Osteoblast (primary cell): ENCODE measurements around the gene ADARB1. TPM values are rescaled to one million over a fixed set of nuclear protein-coding genes. Genes with fewer than 3 reads are reported as not detected.

Experiments used
- DNase-seq: peaks from one replicate; pipeline ENCODE4 v3.0.0; 2011; ENCODE audit warnings: low spot score, mixed read lengths; ENCODE audit not compliant: insufficient read length; ENCODE audit errors: missing footprints
- H2AFZ ChIP-seq: 2 replicates; pipeline ENCODE4 v1.6.0; 2011; ENCODE audit warnings: mild to moderate bottlenecking, low read length
- H3K27ac ChIP-seq: 2 replicates; pipeline ENCODE4 v1.5.1; 2011; ENCODE audit warnings: mild to moderate bottlenecking, low read depth, low read length, moderate library complexity
- H3K27me3 ChIP-seq: 2 replicates; pipeline ENCODE4 v1.6.0; 2012; ENCODE audit warnings: mild to moderate bottlenecking, control low read depth, inconsistent platforms, low read length, moderate library complexity; ENCODE audit not compliant: insufficient read depth
- H3K36me3 ChIP-seq: 2 replicates; pipeline ENCODE4 v1.5.1; 2011; ENCODE audit warnings: mild to moderate bottlenecking, low read length, control low read depth, moderate library complexity; ENCODE audit not compliant: insufficient read depth
- H3K4me1 ChIP-seq: 2 replicates; pipeline ENCODE4 v1.5.1; 2011; ENCODE audit warnings: mild to moderate bottlenecking, low read length, control low read depth, moderate library complexity; ENCODE audit not compliant: insufficient read depth
- H3K4me2 ChIP-seq: 2 replicates; pipeline ENCODE4 v1.6.0; 2011; ENCODE audit warnings: mild to moderate bottlenecking, low read length; ENCODE audit not compliant: insufficient read depth
- H3K4me3 ChIP-seq: fragments of 200-600 bp; sonication (generic); 3 replicates; pipeline ENCODE4 v1.5.1; 2012; ENCODE audit warnings: mild to moderate bottlenecking, low read length, inconsistent platforms; ENCODE audit not compliant: insufficient read depth
- H3K79me2 ChIP-seq: 2 replicates; pipeline ENCODE4 v1.6.0; 2012; ENCODE audit warnings: mild to moderate bottlenecking, low read length, control low read depth, inconsistent platforms; ENCODE audit not compliant: insufficient read depth
- H3K9me3 ChIP-seq: 2 replicates; pipeline ENCODE4 v1.5.1; 2011; ENCODE audit warnings: low read depth, low read length, control low read depth
- H4K20me1 ChIP-seq: 2 replicates; pipeline ENCODE4 v1.6.0; 2012; ENCODE audit warnings: mild to moderate bottlenecking, low read length, control low read depth; ENCODE audit not compliant: insufficient read depth
- total RNA-seq: library from RNA; depleted of rRNA; stranded (reverse); fragments of >200 nt; gene quantifications from 2 replicates; pipeline ENCODE4 v1.2.3, GENCODE V29; 2012
- TF ChIP-seq, protein P1 (sequence below): IDR thresholded peaks from 2 replicates; pipeline ENCODE4 v1.5.1; 2011; ENCODE audit warnings: mild to moderate bottlenecking, low read depth, low read length, moderate library complexity; ENCODE audit errors: extremely low read depth

Gene ADARB1
- total RNA-seq, 1 donor = 19.5 TPM

DNA sequence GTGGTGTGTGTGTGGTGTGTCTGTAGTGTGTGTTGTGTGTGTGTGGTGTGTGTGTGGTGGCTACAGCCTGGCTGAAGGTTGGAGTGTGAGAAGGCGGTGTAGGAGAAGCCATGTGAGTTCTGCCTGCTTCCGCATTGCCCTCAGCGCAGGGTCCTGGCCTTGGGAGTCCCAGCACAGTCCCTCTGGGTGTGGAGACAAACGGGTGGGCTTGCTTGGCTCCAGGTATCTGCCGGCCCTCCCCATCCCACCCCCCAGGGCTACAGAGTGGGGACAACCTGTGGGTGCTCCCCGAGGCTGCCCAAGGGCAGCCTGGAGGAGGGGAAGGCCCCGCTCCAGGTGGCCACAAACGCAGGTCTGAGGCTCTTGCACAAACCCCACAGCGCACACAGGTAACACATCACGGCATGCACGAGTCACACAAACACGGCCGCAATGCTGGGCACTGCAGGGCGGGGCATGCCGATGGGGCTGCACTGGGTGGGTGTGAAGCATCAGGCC, 31.7 kb upstream of the ADARB1 start:
- Histone ChIP-seq H3K79me2 (no peaks in the 10 kb centered on the region), H3K4me3 (no peak overlapping the region), H4K20me1 (no peaks in the 10 kb centered on the region), H3K4me2 (no peak overlapping the region), H3K9me3 (peaks cover 4% of the 10 kb centered on the region), H3K36me3 (no peaks in the 10 kb centered on the region), H3K27me3 (peaks cover 6% of the 10 kb centered on the region), H3K27ac (no peak overlapping the region), H3K4me1 (peaks cover 15% of the 10 kb centered on the region), H2AFZ (no peak overlapping the region)
- DNase-seq = no peak
- TF ChIP-seq, protein P1, sequence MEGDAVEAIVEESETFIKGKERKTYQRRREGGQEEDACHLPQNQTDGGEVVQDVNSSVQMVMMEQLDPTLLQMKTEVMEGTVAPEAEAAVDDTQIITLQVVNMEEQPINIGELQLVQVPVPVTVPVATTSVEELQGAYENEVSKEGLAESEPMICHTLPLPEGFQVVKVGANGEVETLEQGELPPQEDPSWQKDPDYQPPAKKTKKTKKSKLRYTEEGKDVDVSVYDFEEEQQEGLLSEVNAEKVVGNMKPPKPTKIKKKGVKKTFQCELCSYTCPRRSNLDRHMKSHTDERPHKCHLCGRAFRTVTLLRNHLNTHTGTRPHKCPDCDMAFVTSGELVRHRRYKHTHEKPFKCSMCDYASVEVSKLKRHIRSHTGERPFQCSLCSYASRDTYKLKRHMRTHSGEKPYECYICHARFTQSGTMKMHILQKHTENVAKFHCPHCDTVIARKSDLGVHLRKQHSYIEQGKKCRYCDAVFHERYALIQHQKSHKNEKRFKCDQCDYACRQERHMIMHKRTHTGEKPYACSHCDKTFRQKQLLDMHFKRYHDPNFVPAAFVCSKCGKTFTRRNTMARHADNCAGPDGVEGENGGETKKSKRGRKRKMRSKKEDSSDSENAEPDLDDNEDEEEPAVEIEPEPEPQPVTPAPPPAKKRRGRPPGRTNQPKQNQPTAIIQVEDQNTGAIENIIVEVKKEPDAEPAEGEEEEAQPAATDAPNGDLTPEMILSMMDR = no peak

DNA sequence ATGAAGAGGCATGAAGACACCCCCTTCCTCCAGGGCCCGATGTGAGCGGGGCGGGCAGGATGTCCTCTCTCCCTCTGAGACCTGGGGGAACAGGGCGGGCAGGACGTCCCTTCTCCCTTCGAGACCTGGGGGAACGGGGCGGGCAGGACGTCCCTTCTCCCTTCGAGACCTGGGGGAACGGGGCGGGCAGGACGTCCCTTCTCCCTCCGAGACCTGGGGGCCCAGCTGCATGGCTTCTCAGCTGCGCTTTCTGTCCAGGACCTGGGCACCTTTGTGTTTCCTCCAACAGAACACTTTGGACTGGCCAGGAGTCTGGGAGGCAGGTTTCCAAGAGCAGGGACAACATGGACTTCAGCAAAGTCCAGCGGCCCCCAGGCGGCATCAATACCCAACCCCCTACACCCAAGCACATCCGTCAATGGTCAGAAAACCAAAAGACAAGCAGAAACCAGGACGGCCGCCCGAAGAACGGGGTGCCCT, 30.8 kb upstream of the ADARB1 start:
- H3K27ac ChIP-seq = no peak overlapping the region
- H3K4me2 ChIP-seq = no peak overlapping the region
- H3K9me3 ChIP-seq = peaks cover 4% of the 10 kb centered on the region
- no peaks in the 10 kb centered on the region for H3K36me3 ChIP-seq
- no peak overlapping the region for H2AFZ ChIP-seq
- TF ChIP-seq, protein P1 = no peak
- peak; percentile 54 for DNase-seq
- peaks cover 15% of the 10 kb centered on the region for H3K4me1 ChIP-seq
- no peak overlapping the region for H3K4me3 ChIP-seq
- no peaks in the 10 kb centered on the region for H4K20me1 ChIP-seq
- peaks cover 6% of the 10 kb centered on the region for H3K27me3 ChIP-seq
- no peaks in the 10 kb centered on the region for H3K79me2 ChIP-seq

DNA sequence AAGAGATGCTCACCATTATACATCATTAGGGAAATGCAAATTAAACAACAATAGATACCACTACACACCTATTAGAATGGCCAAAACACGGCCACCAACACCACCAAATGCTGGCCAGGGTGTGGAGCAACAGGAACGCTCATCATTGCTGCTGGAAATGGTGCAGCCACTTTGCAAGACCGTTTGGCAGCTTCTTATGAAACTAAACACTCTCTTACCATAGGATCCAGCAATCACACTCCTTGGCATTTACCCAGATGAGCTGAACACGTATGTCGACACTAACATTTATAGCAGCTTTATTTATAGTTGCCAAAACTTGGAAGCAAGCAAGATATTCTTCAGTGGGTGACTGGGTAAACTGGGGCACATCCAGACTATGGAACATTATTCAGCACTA, 28.9 kb upstream of the ADARB1 start:
- Histone ChIP-seq H3K9me3 (peaks cover 4% of the 10 kb centered on the region), H3K27me3 (peaks cover 12% of the 10 kb centered on the region), H3K4me2 (no peak overlapping the region), H3K4me3 (no peak overlapping the region), H3K79me2 (no peaks in the 10 kb centered on the region), H4K20me1 (no peaks in the 10 kb centered on the region), H3K27ac (no peak overlapping the region), H3K36me3 (no peaks in the 10 kb centered on the region), H2AFZ (no peak overlapping the region), H3K4me1 (peaks cover 24% of the 10 kb centered on the region)
- DNase-seq = no peak
- TF ChIP-seq, protein P1 = no peak

DNA sequence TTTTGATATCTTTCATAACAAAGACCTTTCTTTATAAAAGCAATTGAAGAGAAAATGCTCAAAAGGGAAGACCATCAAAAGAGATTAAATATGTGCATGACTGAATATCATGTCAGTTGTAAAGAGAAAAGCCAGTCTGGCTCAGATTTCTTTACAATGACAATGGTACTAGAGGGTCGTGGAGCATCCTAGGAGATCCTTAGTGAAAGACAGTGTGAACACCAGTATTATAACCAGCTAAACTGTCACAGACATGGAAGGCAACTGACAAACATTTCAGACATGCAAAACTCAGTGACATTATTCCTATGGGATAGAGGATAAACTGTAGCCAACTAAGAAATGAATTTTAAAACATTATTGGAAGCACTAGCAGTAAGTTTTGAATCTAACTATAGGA, 27.1 kb upstream of the ADARB1 start:
- peaks cover 12% of the 10 kb centered on the region for H3K27me3 ChIP-seq
- no peak overlapping the region for H3K4me3 ChIP-seq
- no peak overlapping the region for H3K4me2 ChIP-seq
- H3K4me1 ChIP-seq = peaks cover 22% of the 10 kb centered on the region
- no peaks in the 10 kb centered on the region for H4K20me1 ChIP-seq
- TF ChIP-seq, protein P1 = no peak
- no peaks in the 10 kb centered on the region for H3K79me2 ChIP-seq
- H3K36me3 ChIP-seq = no peaks in the 10 kb centered on the region
- H2AFZ ChIP-seq = no peak overlapping the region
- no peak for DNase-seq
- peaks cover 4% of the 10 kb centered on the region for H3K9me3 ChIP-seq
- H3K27ac ChIP-seq = no peak overlapping the region
